CD4-positive, CD25-positive, alpha-beta regulatory T cell (primary cell): Measurements from ENCODE around the gene OR2J3. TPM values are rescaled to one million over a fixed set of nuclear protein-coding genes. Genes with fewer than 3 reads are reported as not detected.
"Not testable (repeated sequence)": the region's sequence is repeated elsewhere in the genome, so short reads cannot be mapped to it uniquely, and the experiment has no call there.

Experiments
- ATAC-seq, 2 donors: fragments of 150-1000 bp; cut with Tn5 transposase; one replicate each; pipeline ENCODE4 v1.10.0; 2021; ENCODE audit warnings: low read depth in 2 of 2, moderate number of reproducible peaks in 2 of 2, moderate library complexity in 1 of 2
- DNase-seq, 3 donors: peaks; one replicate each; pipeline versions ENCODE4 v3.0.0 to v3.0.0-alpha.2; 2012 to 2022; ENCODE audit warnings: mixed read lengths in 1 of 3
- H3K27ac ChIP-seq: one replicate; pipeline ENCODE4 v1.7.0; 2013; ENCODE audit warnings: mild to moderate bottlenecking, low read length; ENCODE audit not compliant: insufficient read depth, poor library complexity, severe bottlenecking
- H3K27me3 ChIP-seq: one replicate; pipeline ENCODE4 v1.7.0; 2013; ENCODE audit warnings: low read length; ENCODE audit not compliant: control insufficient read depth, insufficient read depth
- H3K36me3 ChIP-seq: one replicate; pipeline ENCODE4 v1.7.0; 2013; ENCODE audit warnings: mild to moderate bottlenecking, low read length, moderate library complexity; ENCODE audit not compliant: control insufficient read depth, insufficient read depth
- H3K4me1 ChIP-seq: 2 replicates; pipeline ENCODE4 v1.7.0; 2013; ENCODE audit warnings: mild to moderate bottlenecking, low read length; ENCODE audit not compliant: insufficient read depth, control insufficient read depth, poor library complexity, severe bottlenecking
- H3K4me3 ChIP-seq: one replicate; pipeline ENCODE4 v1.7.0; 2013; ENCODE audit warnings: low read depth, mild to moderate bottlenecking, low read length, moderate library complexity
- H3K9me3 ChIP-seq, 2 experiments: 1 replicate in 1 of 2; 2 replicates in 1 of 2; pipeline ENCODE4 v1.7.0; 2013; ENCODE audit warnings: low read length in 2 of 2, mild to moderate bottlenecking in 1 of 2, moderate library complexity in 1 of 2; ENCODE audit not compliant: control insufficient read depth in 2 of 2
- H3K27ac Mint-ChIP-seq, 3 donors: one replicate each; pipeline ENCODE4 v1.8.0; 2020 to 2022; ENCODE audit warnings: mild to moderate bottlenecking in 3 of 3, mixed read lengths in 3 of 3, moderate library complexity in 2 of 3
- H3K27me3 Mint-ChIP-seq: one replicate; pipeline ENCODE4 v1.8.0; 2022; ENCODE audit warnings: mild to moderate bottlenecking, mixed read lengths
- H3K36me3 Mint-ChIP-seq: one replicate; pipeline ENCODE4 v1.8.0; 2020; ENCODE audit warnings: mixed read lengths
- H3K4me1 Mint-ChIP-seq, 4 donors: one replicate each; pipeline ENCODE4 v1.8.0; 2020 to 2022; ENCODE audit warnings: mixed read lengths in 4 of 4, mild to moderate bottlenecking in 1 of 4
- H3K4me3 Mint-ChIP-seq, 4 donors: one replicate each; pipeline ENCODE4 v1.8.0; 2020 to 2022; ENCODE audit warnings: mild to moderate bottlenecking in 4 of 4, mixed read lengths in 4 of 4, moderate library complexity in 3 of 4
- H3K9me3 Mint-ChIP-seq, 7 donors: one replicate each; pipeline ENCODE4 v1.8.0; 2020 to 2022; ENCODE audit warnings: mixed read lengths in 7 of 7, mild to moderate bottlenecking in 3 of 7, moderate library complexity in 2 of 7
- polyA plus RNA-seq, 4 donors: library from polyadenylated mRNA; unstranded; fragments of 300-500 nt; fragmentation: Illumina TruSeq; gene quantifications; one replicate each; pipeline ENCODE4 v1.2.3, GENCODE V29; 2021
- total RNA-seq: library from RNA; stranded (reverse); gene quantifications from one replicate; pipeline ENCODE4 v1.2.3, GENCODE V29; 2022

OR2J3 gene
- total and polyA plus RNA-seq, 5 donors from 2014 or later, result not detected

DNA sequence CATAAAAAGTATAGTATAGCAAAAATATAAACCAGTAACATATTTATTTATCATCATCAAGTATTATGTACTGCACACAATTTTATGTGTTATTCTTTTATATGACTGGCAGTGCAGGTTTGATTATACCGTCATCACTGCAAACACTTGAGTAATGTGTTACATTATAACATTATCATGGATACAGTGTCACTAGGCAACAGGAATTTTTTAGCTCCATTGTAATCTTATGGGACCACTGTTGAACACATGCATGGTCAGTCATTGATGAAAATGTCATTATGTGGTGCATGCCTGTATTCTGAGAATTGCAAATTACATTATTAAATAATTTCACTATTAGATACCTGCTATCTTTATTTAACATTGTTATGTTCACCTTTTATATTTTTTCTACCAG is 33.7 kb downstream of the OR2J3 start:
- Mint-ChIP-seq H3K9me3 (peaks cover 0 to 5% (median 0%) of the 10 kb centered on the region in 7 donors), H3K36me3 (no peaks in the 10 kb centered on the region), H3K4me3 (no peak overlapping the region), H3K27ac (no peak overlapping the region), H3K27me3 (peaks cover 11% of the 10 kb centered on the region), H3K4me1 (no peaks in the 10 kb centered on the region)
- DNase-seq (no peak), ATAC-seq (no peak)
- Histone ChIP-seq H3K36me3 (no peaks in the 10 kb centered on the region), H3K27me3 (peaks cover 6% of the 10 kb centered on the region), H3K4me3 (no peak overlapping the region), H3K9me3 (peaks cover 0 to 2% of the 10 kb centered on the region in 2 experiments), H3K4me1 (no peaks in the 10 kb centered on the region), H3K27ac (no peak overlapping the region)

DNA sequence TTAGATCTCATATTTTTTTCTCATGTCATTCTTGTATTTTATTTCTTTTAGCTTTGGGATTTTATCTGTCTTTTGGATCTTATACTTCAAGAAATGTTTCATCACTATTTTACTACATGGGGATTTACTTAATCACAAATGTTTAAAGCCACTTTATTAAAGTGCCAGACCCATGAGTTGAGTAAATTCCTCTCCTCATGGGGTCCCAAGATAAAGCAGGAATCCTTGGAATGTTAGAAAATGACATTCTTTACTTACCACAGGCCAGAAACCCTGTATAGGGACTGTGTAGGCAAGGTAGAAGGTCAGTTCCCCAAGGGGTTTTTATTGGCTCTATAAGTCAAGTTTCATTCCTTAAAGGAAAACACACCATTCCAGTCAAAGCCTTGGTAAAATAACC is 34.5 kb downstream of the OR2J3 start:
- H3K4me3 ChIP-seq, result no peak overlapping the region
- Mint-ChIP-seq H3K9me3 (peaks cover 0 to 5% (median 0%) of the 10 kb centered on the region in 7 donors), H3K36me3 (no peaks in the 10 kb centered on the region), H3K4me3 (no peak overlapping the region), H3K27me3 (peaks cover 14% of the 10 kb centered on the region), H3K27ac (no peak overlapping the region), H3K4me1 (no peaks in the 10 kb centered on the region)
- peaks cover 0 to 2% of the 10 kb centered on the region in 2 experiments for H3K9me3 ChIP-seq
- H3K4me1 ChIP-seq, result no peaks in the 10 kb centered on the region
- H3K36me3 ChIP-seq, result no peaks in the 10 kb centered on the region
- ATAC-seq (no peak), DNase-seq (no peak)
- H3K27me3 ChIP-seq, result peaks cover 6% of the 10 kb centered on the region
- no peak overlapping the region for H3K27ac ChIP-seq

DNA sequence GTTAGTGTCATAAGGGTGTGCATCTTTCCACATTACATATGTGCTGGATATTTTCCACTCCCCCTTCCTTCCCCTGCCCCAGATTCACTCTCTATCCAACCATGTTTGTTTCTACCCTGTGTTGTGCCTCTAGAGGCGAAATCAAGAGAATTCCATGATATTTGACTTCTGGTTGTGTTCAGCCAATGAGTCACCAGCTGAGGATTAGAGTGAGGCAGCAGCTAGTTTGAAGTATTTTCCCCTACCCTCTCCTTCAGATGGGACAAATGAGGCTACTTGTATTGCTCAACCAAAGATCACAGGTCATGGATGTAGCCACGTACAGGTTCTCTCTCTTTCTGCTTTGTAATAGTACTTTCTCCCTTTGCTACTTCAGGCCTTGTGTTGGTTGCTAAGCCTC is 38.3 kb downstream of the OR2J3 start:
- H3K4me3 ChIP-seq, result no peak overlapping the region
- no peaks in the 10 kb centered on the region for H3K36me3 ChIP-seq
- Mint-ChIP-seq H3K4me1 (no peaks in the 10 kb centered on the region), H3K27me3 (peaks cover 14% of the 10 kb centered on the region), H3K27ac (no peak overlapping the region), H3K9me3 (peaks cover 0 to 12% (median 4%) of the 10 kb centered on the region in 7 donors), H3K36me3 (no peaks in the 10 kb centered on the region), H3K4me3 (no peak overlapping the region)
- peaks cover 5% of the 10 kb centered on the region for H3K27me3 ChIP-seq
- no peak for ATAC-seq
- DNase-seq, result no peak
- no peak overlapping the region for H3K27ac ChIP-seq
- H3K9me3 ChIP-seq, result peaks cover 0 to 6% of the 10 kb centered on the region in 2 experiments
- no peaks in the 10 kb centered on the region for H3K4me1 ChIP-seq

DNA sequence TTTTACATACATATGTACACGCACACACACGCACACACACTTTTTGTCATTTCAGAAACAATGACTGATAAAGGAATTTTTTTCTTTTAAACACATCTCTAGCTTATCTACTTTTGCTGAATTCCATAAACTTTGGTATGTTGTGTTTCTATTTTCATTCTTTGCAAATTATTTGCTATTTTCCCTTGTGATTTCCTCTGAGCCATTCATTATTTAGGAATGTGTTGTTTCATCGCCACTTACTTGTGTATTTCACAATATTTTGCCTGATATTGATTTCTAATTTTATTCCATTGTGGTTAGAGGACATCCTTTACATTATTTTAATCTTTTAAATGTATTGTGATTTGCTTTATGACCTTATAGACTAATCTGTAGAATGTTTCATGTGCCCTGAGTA is 39.2 kb downstream of the OR2J3 start:
- peaks cover 0 to 12% (median 5%) of the 10 kb centered on the region in 7 donors for H3K9me3 Mint-ChIP-seq
- no peak overlapping the region for H3K27ac Mint-ChIP-seq
- no peak for ATAC-seq
- H3K4me3 Mint-ChIP-seq, result no peak overlapping the region
- H3K4me1 ChIP-seq, result no peaks in the 10 kb centered on the region
- H3K27me3 ChIP-seq, result peaks cover 8% of the 10 kb centered on the region
- H3K27ac ChIP-seq, result no peak overlapping the region
- no peaks in the 10 kb centered on the region for H3K36me3 ChIP-seq
- H3K4me1 Mint-ChIP-seq, result no peaks in the 10 kb centered on the region
- DNase-seq, result no peak
- H3K36me3 Mint-ChIP-seq, result no peaks in the 10 kb centered on the region
- peaks cover 14% of the 10 kb centered on the region for H3K27me3 Mint-ChIP-seq
- H3K9me3 ChIP-seq, result peaks cover 0 to 6% of the 10 kb centered on the region in 2 experiments
- no peak overlapping the region for H3K4me3 ChIP-seq

DNA sequence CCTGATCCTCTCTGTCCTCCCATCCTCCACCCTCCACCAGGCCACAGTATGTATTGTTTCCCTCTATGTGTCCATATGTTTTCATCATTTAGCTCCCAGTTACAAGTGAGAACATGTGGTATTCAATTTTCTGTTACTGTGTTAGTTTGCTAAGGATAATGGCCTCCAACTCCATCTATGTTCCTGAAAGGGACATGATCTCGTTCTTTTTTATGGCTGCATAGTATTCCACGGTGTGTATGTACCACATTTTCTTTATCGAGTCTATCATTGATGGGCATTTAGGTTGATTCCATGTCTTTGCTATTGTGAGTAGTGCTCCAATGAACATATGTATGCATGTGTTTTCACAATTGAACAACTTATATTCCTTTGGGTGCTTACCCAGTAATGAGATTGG is 41.6 kb downstream of the OR2J3 start:
- not testable (repeated sequence) for H3K4me3 ChIP-seq, ATAC-seq, DNase-seq, H3K27ac Mint-ChIP-seq, H3K36me3 ChIP-seq, H3K9me3 ChIP-seq, H3K4me3 Mint-ChIP-seq, H3K27me3 ChIP-seq, H3K4me1 ChIP-seq, H3K36me3 Mint-ChIP-seq, H3K4me1 Mint-ChIP-seq, H3K27ac ChIP-seq
- H3K27me3 Mint-ChIP-seq, result peaks cover 18% of the 10 kb centered on the region
- peaks cover 0 to 12% (median 6%) of the 10 kb centered on the region in 7 donors for H3K9me3 Mint-ChIP-seq

DNA sequence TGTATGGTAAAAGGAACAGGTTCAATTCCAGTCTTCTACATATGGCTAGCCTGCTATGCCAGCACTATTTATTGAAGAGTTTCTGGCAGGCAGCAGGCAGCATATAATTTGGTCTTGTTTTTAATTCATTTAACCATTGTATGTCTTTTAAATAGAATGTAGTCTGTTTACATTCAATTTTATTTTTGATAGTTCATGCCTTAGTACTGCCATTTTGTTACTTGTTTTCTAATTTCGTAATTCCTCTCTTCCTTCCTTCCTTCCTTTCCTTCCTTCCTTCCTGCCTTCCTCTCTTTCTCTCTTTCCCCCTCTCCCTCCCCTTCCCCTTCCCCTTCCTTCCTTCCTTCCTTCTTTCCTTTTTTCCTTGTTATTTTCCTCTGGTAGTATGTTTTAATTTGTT is 45.2 kb downstream of the OR2J3 start:
- no peak for DNase-seq
- Histone ChIP-seq H3K36me3 (no peaks in the 10 kb centered on the region), H3K27me3 (peaks cover 6% of the 10 kb centered on the region), H3K4me3 (no peak overlapping the region), H3K9me3 (peaks cover 0 to 5% of the 10 kb centered on the region in 2 experiments), H3K27ac (no peak overlapping the region), H3K4me1 (no peaks in the 10 kb centered on the region)
- Mint-ChIP-seq H3K4me3 (no peak overlapping the region), H3K36me3 (no peaks in the 10 kb centered on the region), H3K4me1 (no peaks in the 10 kb centered on the region), H3K27ac (peak overlapping the region in 1 of 3 donors; percentile 61), H3K9me3 (peaks cover 0 to 17% (median 3%) of the 10 kb centered on the region in 7 donors), H3K27me3 (peaks cover 15% of the 10 kb centered on the region)
- no peak for ATAC-seq

DNA sequence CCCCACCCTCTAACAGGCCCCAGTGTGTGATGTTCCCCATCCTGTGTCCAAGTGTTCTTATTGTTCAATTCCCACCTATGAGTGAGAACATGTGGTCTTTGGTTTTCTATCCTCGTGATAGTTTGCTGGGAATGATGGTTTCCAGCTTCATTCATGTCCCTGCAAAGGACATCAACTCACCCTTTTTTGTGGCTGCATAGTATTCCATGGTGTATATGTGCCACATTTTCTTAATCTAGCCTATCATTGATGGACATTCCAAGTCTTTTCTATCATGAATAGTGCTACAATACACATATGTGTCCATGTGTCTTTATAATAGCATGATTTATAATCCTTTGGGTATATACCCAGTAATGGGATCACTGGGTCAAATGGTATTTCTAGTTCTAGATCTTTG is 47.3 kb downstream of the OR2J3 start:
- H3K9me3 ChIP-seq, H3K4me1 Mint-ChIP-seq, ATAC-seq, H3K9me3 Mint-ChIP-seq, H3K27ac ChIP-seq, H3K36me3 Mint-ChIP-seq, H3K27ac Mint-ChIP-seq, H3K36me3 ChIP-seq, H3K27me3 ChIP-seq, H3K4me1 ChIP-seq, H3K4me3 ChIP-seq, H3K4me3 Mint-ChIP-seq, DNase-seq: not testable (repeated sequence)
- H3K27me3 Mint-ChIP-seq, result peaks cover 21% of the 10 kb centered on the region

DNA sequence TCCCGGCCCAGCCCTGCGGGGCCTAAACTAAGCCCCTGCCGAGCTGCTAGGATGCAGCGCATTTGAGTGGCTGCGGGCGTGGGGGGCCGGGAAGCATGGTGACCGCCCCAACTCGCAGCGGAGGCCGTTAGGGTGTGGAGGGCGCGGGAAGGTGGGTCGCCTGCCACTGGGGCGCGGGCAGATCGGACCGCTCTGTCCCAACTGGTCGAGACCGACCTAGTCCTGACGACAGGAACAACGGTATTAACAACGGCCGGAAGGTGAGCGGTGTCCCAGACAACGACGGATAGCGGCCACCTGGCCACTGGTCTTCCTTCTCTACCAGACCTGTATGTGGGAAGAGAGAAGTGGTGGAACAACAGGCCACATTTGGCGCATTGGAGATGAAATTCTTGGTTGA is 52.1 kb downstream of the OR2J3 start:
- not testable (repeated sequence) for DNase-seq, H3K4me3 Mint-ChIP-seq, H3K4me3 ChIP-seq, H3K27ac Mint-ChIP-seq, H3K27ac ChIP-seq, H3K9me3 ChIP-seq, H3K9me3 Mint-ChIP-seq, H3K4me1 ChIP-seq, H3K36me3 ChIP-seq, H3K4me1 Mint-ChIP-seq, H3K36me3 Mint-ChIP-seq, ATAC-seq, H3K27me3 ChIP-seq
- peaks cover 36% of the 10 kb centered on the region for H3K27me3 Mint-ChIP-seq
